Heart left ventricle (tissue), 16 donors: ENCODE results near the gene HLA-DRB1. TPM values are rescaled to one million over a fixed set of nuclear protein-coding genes. Genes with fewer than 3 reads are reported as not detected.

Source experiments
- ATAC-seq, 4 donors: fragments of 200-7000 bp; cut with Tn5 transposase; one replicate each; pipeline ENCODE4 v1.9.1; 2020 to 2022; ENCODE audit warnings: moderate library complexity in 4 of 4, mild to moderate bottlenecking in 3 of 4, moderate number of reproducible peaks in 1 of 4
- DNase-seq, 5 donors: peaks; one replicate each; pipeline ENCODE4 v3.0.0-alpha.2; 2020
- H3K27ac ChIP-seq, 12 donors: fragments of 200-600 bp; sonication (generic) in 4 of 12; one replicate each; pipeline versions ENCODE4 v1.5.0 to v1.8.0; 2016 to 2022; ENCODE audit warnings: mild to moderate bottlenecking in 2 of 12
- H3K27me3 ChIP-seq, 9 donors: fragments of 200-600 bp; sonication (generic) in 2 of 9; one replicate each; pipeline versions ENCODE4 v1.5.1 to v1.8.0; 2016 to 2022; ENCODE audit warnings: mild to moderate bottlenecking in 3 of 9
- H3K36me3 ChIP-seq, 9 donors: fragments of 200-600 bp; sonication (generic) in 2 of 9; one replicate each; pipeline versions ENCODE4 v1.5.0 to v1.8.0; 2018 to 2022; ENCODE audit warnings: mild to moderate bottlenecking in 2 of 9
- H3K4me1 ChIP-seq, 12 donors: fragments of 200-600 bp; sonication (generic) in 4 of 12; one replicate each; pipeline versions ENCODE4 v1.5.0 to v1.8.0; 2016 to 2022; ENCODE audit warnings: mild to moderate bottlenecking in 3 of 12
- H3K4me3 ChIP-seq, 12 donors: fragments of 200-600 bp; sonication (generic) in 4 of 12; one replicate each; pipeline versions ENCODE4 v1.5.0 to v1.8.0; 2017 to 2022; ENCODE audit warnings: mild to moderate bottlenecking in 9 of 12, moderate library complexity in 4 of 12
- H3K9me3 ChIP-seq, 12 donors: fragments of 200-600 bp; sonication (generic) in 4 of 12; one replicate each; pipeline versions ENCODE4 v1.5.0 to v1.8.0; 2016 to 2022; ENCODE audit warnings: mild to moderate bottlenecking in 1 of 12
- POLR2A ChIP-seq, 2 donors: fragments of 450-650 bp; IDR thresholded peaks; one replicate each; pipeline ENCODE4 v1.6.1; 2017; ENCODE audit warnings: antibody characterized with exemption in 2 of 2, mild to moderate bottlenecking in 2 of 2, moderate library complexity in 2 of 2
- WGBS, 4 donors: extraction: QIAGEN DNeasy Blood & Tissue Kit in 2 of 4; methylation state at CpG; one replicate each; pipeline versions ENCODE4 v1.1.5 to v1.1.7; 2013 to 2018; 5-methylcytosine and 5-hydroxymethylcytosine counted together
- intact Hi-C, 10 donors: fragments of 100-400 bp; cut with DNase I; formaldehyde crosslinking; loops; one replicate each; pipeline versions ENCODE4 v1.11.1 to v1.14.2; 2022
- polyA plus RNA-seq, 2 donors: library from polyadenylated mRNA; stranded (reverse); fragments of 200-250 nt; gene quantifications; one replicate each; pipeline ENCODE4 v1.2.3, GENCODE V29; 2013
- total RNA-seq, 9 donors: library from RNA; depleted of rRNA in 2 of 9; stranded (reverse); fragments of >200 nt in 2 of 9; fragmentation: NEBNext Ultra II Directional in 3 of 9; extraction: Animal tissue kit (Norgen Biotek cat#: 25700) in 3 of 9; gene quantifications; one replicate each; pipeline versions ENCODE4 v1.1.0 to v1.2.4, GENCODE V29; 2016 to 2023
- TF ChIP-seq, protein P1 (sequence below), 12 donors: fragments of 200-600 bp; sonication (generic) in 4 of 12; IDR thresholded peaks; one replicate each; pipeline versions ENCODE4 v1.5.0 to v1.8.0; 2018 to 2022; ENCODE audit warnings: antibody characterized with exemption in 12 of 12, mild to moderate bottlenecking in 5 of 12
- donor health status: ischemic (EF 13 %, LVEDD 7.1; RV severe dilation, severe dysfunction).
- donor health status: healthy with polysubstance abuse.
- donor health status: DM: no; HTN: yes; CAD: no.
- donor health status: DM: no; HTN: no; CAD: no.
- donor health status: ischemic (EF 25% LVEDD 6.9; RV normal size, moderate dysfunction).
- donor health status: ischemic (EF 25% LVEDD 5.7; RV mildly dilated, moderate dysfunction).
- donor health status: healthy.
- donor health status: DM: yes; HTN: yes; CAD: no.
- donor health status: ischemic (EF 35%, LVEDD 5.7; RV mildly dilated, moderate dysfunction).
- donor health status: nonischemic (EF 11% LVEDD 7.7; RV severe dilation, severe dysfunction).
- donor health status: DM: yes; HTN: yes; CAD: no.
- donor health status: PGD.
- donor health status: ischemic (EF 29% LVEDD 5.4; RV normal size, mild dysfunction).
- donor health status: nonischemic (EF 23%, LVEDD 6.1; RV moderate dilation, normal function).

Gene HLA-DRB1
- total and polyA plus RNA-seq, 11 donors, result 12.3 to 404 (median 81.3) TPM

- no peaks in the 10 kb centered on the region for H3K27me3 ChIP-seq
- 9 to 34% (median 26%) methylated on average over 2 to 4 of the region's 4 CpGs for WGBS, 4 donors
- TF ChIP-seq, protein P1, sequence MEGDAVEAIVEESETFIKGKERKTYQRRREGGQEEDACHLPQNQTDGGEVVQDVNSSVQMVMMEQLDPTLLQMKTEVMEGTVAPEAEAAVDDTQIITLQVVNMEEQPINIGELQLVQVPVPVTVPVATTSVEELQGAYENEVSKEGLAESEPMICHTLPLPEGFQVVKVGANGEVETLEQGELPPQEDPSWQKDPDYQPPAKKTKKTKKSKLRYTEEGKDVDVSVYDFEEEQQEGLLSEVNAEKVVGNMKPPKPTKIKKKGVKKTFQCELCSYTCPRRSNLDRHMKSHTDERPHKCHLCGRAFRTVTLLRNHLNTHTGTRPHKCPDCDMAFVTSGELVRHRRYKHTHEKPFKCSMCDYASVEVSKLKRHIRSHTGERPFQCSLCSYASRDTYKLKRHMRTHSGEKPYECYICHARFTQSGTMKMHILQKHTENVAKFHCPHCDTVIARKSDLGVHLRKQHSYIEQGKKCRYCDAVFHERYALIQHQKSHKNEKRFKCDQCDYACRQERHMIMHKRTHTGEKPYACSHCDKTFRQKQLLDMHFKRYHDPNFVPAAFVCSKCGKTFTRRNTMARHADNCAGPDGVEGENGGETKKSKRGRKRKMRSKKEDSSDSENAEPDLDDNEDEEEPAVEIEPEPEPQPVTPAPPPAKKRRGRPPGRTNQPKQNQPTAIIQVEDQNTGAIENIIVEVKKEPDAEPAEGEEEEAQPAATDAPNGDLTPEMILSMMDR (IDR thresholded peaks at IDR 0.05), result no peak
- no peak for TF ChIP-seq POLR2A (IDR thresholded peaks at IDR 0.05)
- peak within 1 kb of the TSS in 6 of 12 donors; percentile 12 to 56 (median 46) for H3K4me3 ChIP-seq
- H3K4me1 ChIP-seq, result no peaks in the 10 kb centered on the region
- peak in 3 of 5 donors; percentile 33 to 63 (median 52) for DNase-seq
- ATAC-seq, result peak; percentile 58 to 99 (median 78)
- H3K9me3 ChIP-seq, result no peaks in the 10 kb centered on the region
- H3K36me3 ChIP-seq, result no peaks in the 10 kb centered on the region
- H3K27ac ChIP-seq, result peak within 1 kb of the TSS in 10 of 12 donors; percentile 43 to 84 (median 62)
- intact Hi-C loops, result loop anchor here in 7 of 10 donors (5.0 to 10.0 kb wide), 4 partner anchors 42 to 55 kb away; partner anchors contain the start of gene HLA-DRB1 (in 3 of the 7)
Observed at GRCh38 chr6:32529697-32530430, 59.8 kb downstream of the HLA-DRB1 start, which contains the start of gene HLA-DRB5. TSS of gene HLA-DRB5 (minus strand) at chr6:32530287. CDS start at chr6:32530224, 63 bp downstream.

Other genes with a start within 250 kb of the HLA-DRB1 start
- gene TSBP1, start 217.9 kb downstream of the HLA-DRB1 start, total RNA-seq, result not detected
- not detected for gene TSBP1, start 217.9 kb downstream of the HLA-DRB1 start, polyA plus RNA-seq
- gene BTNL2, start 182.7 kb downstream of the HLA-DRB1 start, total RNA-seq, result not detected
- gene BTNL2, start 182.7 kb downstream of the HLA-DRB1 start, polyA plus RNA-seq, result not detected
- gene HLA-DRA, start 150.0 kb downstream of the HLA-DRB1 start, total RNA-seq, result 1,000 to 10,000 TPM in 1 of 9 donors, 100 to 1,000 TPM in 2, 10 to 100 TPM in 6; 20.0 to 1,108 (median 87.0) TPM
- 10 to 100 TPM; 57.1 to 65.7 TPM for gene HLA-DRA, start 150.0 kb downstream of the HLA-DRB1 start, polyA plus RNA-seq
- gene HLA-DRB5, start 59.6 kb downstream of the HLA-DRB1 start, total RNA-seq, result 10 to 100 TPM in 8 of 9 donors, 1 to 10 TPM in 1; 1.3 to 93.6 (median 50.7) TPM
- 1 to 10 TPM in 1 of 2 donors, under 1 TPM in 1; 0.38 to 2.7 TPM for gene HLA-DRB5, start 59.6 kb downstream of the HLA-DRB1 start, polyA plus RNA-seq
- 100 to 1,000 TPM in 1 of 9 donors, 10 to 100 TPM in 5, 1 to 10 TPM in 2, not detected in 1; 1.2 to 154 (median 14.1) TPM for gene HLA-DQA1, start 47.6 kb upstream of the HLA-DRB1 start, total RNA-seq
- gene HLA-DQA1, start 47.6 kb upstream of the HLA-DRB1 start, polyA plus RNA-seq, result 1 to 10 TPM; 5.3 to 8.7 TPM
- 10 to 100 TPM in 6 of 9 donors, 1 to 10 TPM in 2, under 1 TPM in 1; 0.38 to 86.5 (median 14.9) TPM for gene HLA-DQB1, start 76.8 kb upstream of the HLA-DRB1 start, total RNA-seq
- gene HLA-DQB1, start 76.8 kb upstream of the HLA-DRB1 start, polyA plus RNA-seq, result 10 to 100 TPM; 15.4 to 28.9 TPM
- 10 to 100 TPM in 2 of 9 donors, 1 to 10 TPM in 1, under 1 TPM in 3, not detected in 3; 0.14 to 34.4 (median 1.6) TPM for gene HLA-DQA2, start 151.5 kb upstream of the HLA-DRB1 start, total RNA-seq
- gene HLA-DQA2, start 151.5 kb upstream of the HLA-DRB1 start, polyA plus RNA-seq, result not detected
- 10 to 100 TPM in 1 of 9 donors, 1 to 10 TPM in 3, under 1 TPM in 2, not detected in 3; 0.55 to 26.4 (median 1.5) TPM for gene HLA-DQB2, start 173.7 kb upstream of the HLA-DRB1 start, total RNA-seq
- not detected for gene HLA-DQB2, start 173.7 kb upstream of the HLA-DRB1 start, polyA plus RNA-seq
- 1 to 10 TPM in 1 of 9 donors, under 1 TPM in 6, not detected in 2; 0.25 to 2.7 (median 0.60) TPM for gene HLA-DOB, start 227.2 kb upstream of the HLA-DRB1 start, total RNA-seq
- under 1 TPM; 0.30 to 0.76 TPM for gene HLA-DOB, start 227.2 kb upstream of the HLA-DRB1 start, polyA plus RNA-seq
- gene TAP2, start 248.9 kb upstream of the HLA-DRB1 start, total RNA-seq, result 100 to 1,000 TPM in 1 of 9 donors, 10 to 100 TPM in 6, 1 to 10 TPM in 2; 5.4 to 107 (median 14.9) TPM
- 10 to 100 TPM in 1 of 2 donors, 1 to 10 TPM in 1; 7.7 to 12.0 TPM for gene TAP2, start 248.9 kb upstream of the HLA-DRB1 start, polyA plus RNA-seq